Measurements from ENCODE around the gene MS4A12. TPM values are rescaled to one million over a fixed set of nuclear protein-coding genes. Genes with fewer than 3 reads are reported as not detected.
A peak's percentile ranks its signal among the peaks of the same experiment; 100 is the strongest.

MS4A12 gene
- total and polyA plus RNA-seq, 8 donors, result 0.15 TPM; not detected in 7

DNA sequence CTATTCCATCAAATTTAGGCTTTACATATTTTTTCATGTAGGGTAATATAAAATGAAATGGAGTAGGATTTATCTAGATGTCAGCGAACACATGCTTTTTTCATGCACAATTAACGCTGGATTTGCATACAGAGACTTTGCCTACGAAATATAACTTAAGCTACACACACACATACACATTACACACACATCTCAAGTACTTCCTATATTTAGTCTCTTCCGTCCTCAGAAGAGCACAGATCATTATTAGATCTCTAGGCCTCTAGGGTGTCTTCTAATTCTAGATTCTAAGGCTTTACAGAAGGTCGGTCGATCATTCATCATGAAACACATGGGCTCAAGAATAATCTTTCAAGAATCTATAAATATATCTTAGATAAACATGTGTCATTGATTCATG is 18.8 kb downstream of the MS4A12 start:
- TF ChIP-seq, protein P1, sequence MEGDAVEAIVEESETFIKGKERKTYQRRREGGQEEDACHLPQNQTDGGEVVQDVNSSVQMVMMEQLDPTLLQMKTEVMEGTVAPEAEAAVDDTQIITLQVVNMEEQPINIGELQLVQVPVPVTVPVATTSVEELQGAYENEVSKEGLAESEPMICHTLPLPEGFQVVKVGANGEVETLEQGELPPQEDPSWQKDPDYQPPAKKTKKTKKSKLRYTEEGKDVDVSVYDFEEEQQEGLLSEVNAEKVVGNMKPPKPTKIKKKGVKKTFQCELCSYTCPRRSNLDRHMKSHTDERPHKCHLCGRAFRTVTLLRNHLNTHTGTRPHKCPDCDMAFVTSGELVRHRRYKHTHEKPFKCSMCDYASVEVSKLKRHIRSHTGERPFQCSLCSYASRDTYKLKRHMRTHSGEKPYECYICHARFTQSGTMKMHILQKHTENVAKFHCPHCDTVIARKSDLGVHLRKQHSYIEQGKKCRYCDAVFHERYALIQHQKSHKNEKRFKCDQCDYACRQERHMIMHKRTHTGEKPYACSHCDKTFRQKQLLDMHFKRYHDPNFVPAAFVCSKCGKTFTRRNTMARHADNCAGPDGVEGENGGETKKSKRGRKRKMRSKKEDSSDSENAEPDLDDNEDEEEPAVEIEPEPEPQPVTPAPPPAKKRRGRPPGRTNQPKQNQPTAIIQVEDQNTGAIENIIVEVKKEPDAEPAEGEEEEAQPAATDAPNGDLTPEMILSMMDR (IDR thresholded peaks at IDR 0.05), result no peak
- intact Hi-C loops (cut with DNase I), result no loop called here
- Histone ChIP-seq H3K27ac (no peak overlapping the region), H3K4me1 (no peaks in the 10 kb centered on the region), H3K36me3 (no peaks in the 10 kb centered on the region), H3K4me3 (no peak overlapping the region), H3K27me3 (no peaks in the 10 kb centered on the region), H3K9me3 (no peaks in the 10 kb centered on the region)
- FAIRE-seq, result no peak
- DNase-seq, result no peak
- 70% methylated on average over 6 of the region's 6 CpGs for WGBS, 2 donors
- ATAC-seq, result no peak

GRCh38 chr11:60512651-60513225 is 20.2 kb downstream of the MS4A12 start:
- DNase-seq (no peak), FAIRE-seq (no peak), ATAC-seq (no peak)
- Histone ChIP-seq H3K4me1 (no peaks in the 10 kb centered on the region), H3K27me3 (no peaks in the 10 kb centered on the region), H3K36me3 (no peaks in the 10 kb centered on the region), H3K27ac (no peak overlapping the region), H3K4me3 (no peak overlapping the region), H3K9me3 (no peaks in the 10 kb centered on the region)
- TF ChIP-seq, protein P1 (IDR thresholded peaks at IDR 0.05), result no peak
- intact Hi-C loops (cut with DNase I), result no loop called here
- WGBS, 2 donors, result 70 to 78% methylated on average over 3 of the region's 3 CpGs

GRCh38 chr11:60513496-60514460 is 21.2 kb downstream of the MS4A12 start:
- WGBS, 2 donors, result 22 to 33% methylated on average over 2 of the region's 2 CpGs
- Histone ChIP-seq H3K36me3 (no peaks in the 10 kb centered on the region), H3K4me3 (no peak overlapping the region), H3K4me1 (no peaks in the 10 kb centered on the region), H3K27me3 (no peaks in the 10 kb centered on the region), H3K27ac (no peak overlapping the region), H3K9me3 (no peaks in the 10 kb centered on the region)
- DNase-seq, result no peak
- intact Hi-C loops (cut with DNase I), result no loop called here
- TF ChIP-seq, protein P1 (IDR thresholded peaks at IDR 0.05), result no peak
- no peak for FAIRE-seq
- ATAC-seq, result no peak

- DNase-seq (peak in 1 of 6 donors; percentile 48), ATAC-seq (no peak), FAIRE-seq (no peak)
- Histone ChIP-seq H3K4me1 (no peaks in the 10 kb centered on the region), H3K27ac (no peak within 1 kb of the TSS), H3K36me3 (no peaks in the 10 kb centered on the region), H3K4me3 (no peak within 1 kb of the TSS), H3K27me3 (no peaks in the 10 kb centered on the region), H3K9me3 (no peaks in the 10 kb centered on the region)
- intact Hi-C loops (cut with DNase I), result no loop called here
- 87 to 91% methylated on average over 29 of the region's 29 CpGs for WGBS, 2 donors
- TF ChIP-seq, protein P1 (IDR thresholded peaks at IDR 0.05), result no peak
Observed at GRCh38 chr11:60515144-60515855, 22.7 kb downstream of the MS4A12 start, which contains the start of gene MS4A13. Gene MS4A13, plus strand, starts transcription at chr11:60515392. Its CDS starts 2,692 bp downstream, at chr11:60518084.

Measured in pancreas (tissue), 10 donors.